GM19238 (cell line): ENCODE results near the gene ADAMTS3.

Source experiments
- DNase-seq: peaks from one replicate; pipeline ENCODE4 v3.0.0; 2011; ENCODE audit warnings: low spot score; ENCODE audit not compliant: insufficient read length

The ADAMTS3 gene

GRCh38 chr4:72418458-72418857, 150.6 kb downstream of the ADAMTS3 start:
- DNase-seq, result no peak

- no peak for DNase-seq
These were observed 158.9 kb downstream of the ADAMTS3 start for GRCh38 chr4:72410158-72410557.

- DNase-seq, result no peak
These were observed 160.5 kb downstream of the ADAMTS3 start for GRCh38 chr4:72408568-72408967.

GRCh38 chr4:72405417-72405816, 163.6 kb downstream of the ADAMTS3 start:
- DNase-seq, result no peak

- DNase-seq, result no peak
These were observed 171.7 kb downstream of the ADAMTS3 start for GRCh38 chr4:72397314-72397713.

GRCh38 chr4:72394012-72394663, 174.9 kb downstream of the ADAMTS3 start:
- DNase-seq, result no peak

- DNase-seq, result no peak
These were observed 177.7 kb downstream of the ADAMTS3 start for GRCh38 chr4:72391281-72391680.

GRCh38 chr4:72390409-72390808, 178.6 kb downstream of the ADAMTS3 start:
- DNase-seq, result no peak

- DNase-seq, result no peak
These were observed 180.5 kb downstream of the ADAMTS3 start for GRCh38 chr4:72388521-72388920.

- DNase-seq, result no peak
These were observed 181.1 kb downstream of the ADAMTS3 start for GRCh38 chr4:72387959-72388358.

GRCh38 chr4:72383439-72383838, 185.6 kb downstream of the ADAMTS3 start:
- no peak for DNase-seq

GRCh38 chr4:72378901-72379300, 190.1 kb downstream of the ADAMTS3 start:
- DNase-seq, result no peak

- no peak for DNase-seq
These were observed 191.4 kb downstream of the ADAMTS3 start for GRCh38 chr4:72377491-72378194.

- no peak for DNase-seq
These were observed 192.1 kb downstream of the ADAMTS3 start for GRCh38 chr4:72376901-72377300.

GRCh38 chr4:72375073-72375736, 193.8 kb downstream of the ADAMTS3 start:
- no peak for DNase-seq

GRCh38 chr4:72374159-72374558, 194.9 kb downstream of the ADAMTS3 start:
- DNase-seq, result no peak

- DNase-seq, result no peak
These were observed 202.4 kb downstream of the ADAMTS3 start for GRCh38 chr4:72366601-72367000.

GRCh38 chr4:72365981-72366380, 203.0 kb downstream of the ADAMTS3 start:
- DNase-seq, result no peak

- no peak for DNase-seq
These were observed 204.0 kb downstream of the ADAMTS3 start for GRCh38 chr4:72365016-72365415.

- DNase-seq, result no peak
These were observed 208.9 kb downstream of the ADAMTS3 start for GRCh38 chr4:72360075-72360474.

GRCh38 chr4:72358483-72358882, 210.5 kb downstream of the ADAMTS3 start:
- no peak for DNase-seq

- no peak for DNase-seq
These were observed 211.1 kb downstream of the ADAMTS3 start for GRCh38 chr4:72357908-72358307.

- no peak for DNase-seq
These were observed 216.3 kb downstream of the ADAMTS3 start for GRCh38 chr4:72352711-72353110.
